Gastroesophageal sphincter (tissue), 3 donors: ENCODE results near the gene ASIC2.

Experiments used
- POLR2A ChIP-seq, 2 donors: fragments of 450-650 bp; IDR thresholded peaks; one replicate each; pipeline ENCODE4 v1.6.1; 2017; ENCODE audit warnings: antibody characterized with exemption in 2 of 2, mild to moderate bottlenecking in 2 of 2, moderate library complexity in 1 of 2
- TF ChIP-seq, protein P1 (sequence below), 4 experiments: fragments of 200-600 bp in 2 of 4; fragments of 450-650 bp in 2 of 4; sonication (generic) in 1 of 4; IDR thresholded peaks; one replicate each; pipeline ENCODE4 v1.5.1; 2017 to 2019; ENCODE audit warnings: antibody characterized with exemption in 4 of 4, mild to moderate bottlenecking in 2 of 4, moderate library complexity in 2 of 4

DNA sequence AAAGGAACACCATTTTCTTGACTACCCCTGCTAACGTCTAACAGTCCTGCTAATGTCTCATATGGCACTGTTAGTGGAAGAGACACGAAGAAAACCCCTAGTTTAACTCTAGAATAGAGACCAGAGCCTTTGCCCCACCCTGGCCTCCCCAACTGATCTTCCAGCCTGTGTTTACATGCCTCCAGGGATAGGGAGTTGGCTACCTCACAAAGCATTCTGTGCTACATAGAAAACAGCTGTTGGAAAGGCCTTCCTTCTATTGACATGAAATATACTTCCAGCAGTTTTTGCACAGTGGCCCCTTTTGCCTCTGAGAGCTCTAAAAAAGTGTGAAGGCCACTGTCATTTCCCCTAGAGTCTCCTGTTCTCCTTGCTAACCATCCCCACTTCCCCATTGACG lies 73.1 kb downstream of the ASIC2 start:
- no peak for TF ChIP-seq POLR2A (IDR thresholded peaks at IDR 0.05)
- TF ChIP-seq, protein P1, sequence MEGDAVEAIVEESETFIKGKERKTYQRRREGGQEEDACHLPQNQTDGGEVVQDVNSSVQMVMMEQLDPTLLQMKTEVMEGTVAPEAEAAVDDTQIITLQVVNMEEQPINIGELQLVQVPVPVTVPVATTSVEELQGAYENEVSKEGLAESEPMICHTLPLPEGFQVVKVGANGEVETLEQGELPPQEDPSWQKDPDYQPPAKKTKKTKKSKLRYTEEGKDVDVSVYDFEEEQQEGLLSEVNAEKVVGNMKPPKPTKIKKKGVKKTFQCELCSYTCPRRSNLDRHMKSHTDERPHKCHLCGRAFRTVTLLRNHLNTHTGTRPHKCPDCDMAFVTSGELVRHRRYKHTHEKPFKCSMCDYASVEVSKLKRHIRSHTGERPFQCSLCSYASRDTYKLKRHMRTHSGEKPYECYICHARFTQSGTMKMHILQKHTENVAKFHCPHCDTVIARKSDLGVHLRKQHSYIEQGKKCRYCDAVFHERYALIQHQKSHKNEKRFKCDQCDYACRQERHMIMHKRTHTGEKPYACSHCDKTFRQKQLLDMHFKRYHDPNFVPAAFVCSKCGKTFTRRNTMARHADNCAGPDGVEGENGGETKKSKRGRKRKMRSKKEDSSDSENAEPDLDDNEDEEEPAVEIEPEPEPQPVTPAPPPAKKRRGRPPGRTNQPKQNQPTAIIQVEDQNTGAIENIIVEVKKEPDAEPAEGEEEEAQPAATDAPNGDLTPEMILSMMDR (IDR thresholded peaks at IDR 0.05): no peak
